Measurements from ENCODE around the gene AGK.
"Not testable (repeated sequence)": the region's sequence is repeated elsewhere in the genome, so short reads cannot be mapped to it uniquely, and the experiment has no call there.

Gene AGK

DNA sequence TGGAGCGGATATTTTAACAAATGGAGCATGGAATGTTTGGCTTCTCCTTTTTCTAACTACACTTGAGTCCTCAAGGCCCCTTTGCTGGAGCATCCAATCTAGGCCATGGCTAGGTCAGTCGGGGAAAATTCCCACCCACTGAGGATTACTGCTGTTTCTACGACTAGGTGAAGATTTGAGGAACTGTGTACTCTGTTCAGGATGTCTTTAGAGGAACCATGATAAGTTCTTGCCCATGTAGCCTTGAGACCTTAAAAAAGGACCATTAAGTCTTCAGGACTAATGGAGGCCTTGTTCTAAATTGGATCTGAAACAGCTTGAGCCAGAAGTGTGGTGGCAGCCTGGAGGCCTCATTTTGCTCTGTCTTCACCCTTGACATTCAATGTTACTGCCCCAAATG is 6.2 kb downstream of the AGK start:
- DNase-seq, result no peak

DNA sequence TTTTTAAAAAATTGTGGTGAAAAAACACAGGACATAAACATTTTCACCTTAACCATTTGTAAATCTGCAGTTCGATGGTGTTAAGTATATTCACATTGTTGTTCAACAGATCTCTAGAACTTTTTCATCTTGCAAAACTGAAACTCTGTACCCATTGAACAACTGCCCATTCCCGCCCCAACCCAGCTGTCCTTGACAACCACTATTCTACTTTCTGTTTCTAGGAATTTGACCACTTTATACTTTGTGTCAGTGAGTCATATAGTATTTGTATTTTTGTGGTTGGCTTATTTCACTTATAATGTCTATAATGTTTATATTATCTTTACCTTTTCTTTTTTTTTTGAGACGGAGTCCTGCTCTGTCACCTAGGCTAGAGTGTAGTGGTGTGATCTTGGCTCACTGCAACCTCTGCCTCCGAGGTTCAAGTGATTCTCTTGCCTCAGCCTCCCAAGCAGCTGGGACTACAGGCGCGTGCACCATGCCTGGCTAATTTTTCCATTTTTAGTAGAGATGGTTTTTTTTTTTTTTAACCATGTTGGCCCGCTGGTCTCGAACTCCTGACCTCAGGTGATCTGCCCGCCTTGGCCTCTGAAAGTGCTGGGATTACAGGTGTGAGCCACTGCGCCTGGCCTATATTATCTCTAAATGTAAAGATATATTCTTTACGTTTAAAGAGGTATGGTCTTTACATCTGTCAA is 6.8 kb downstream of the AGK start:
- not testable (repeated sequence) for DNase-seq

DNA sequence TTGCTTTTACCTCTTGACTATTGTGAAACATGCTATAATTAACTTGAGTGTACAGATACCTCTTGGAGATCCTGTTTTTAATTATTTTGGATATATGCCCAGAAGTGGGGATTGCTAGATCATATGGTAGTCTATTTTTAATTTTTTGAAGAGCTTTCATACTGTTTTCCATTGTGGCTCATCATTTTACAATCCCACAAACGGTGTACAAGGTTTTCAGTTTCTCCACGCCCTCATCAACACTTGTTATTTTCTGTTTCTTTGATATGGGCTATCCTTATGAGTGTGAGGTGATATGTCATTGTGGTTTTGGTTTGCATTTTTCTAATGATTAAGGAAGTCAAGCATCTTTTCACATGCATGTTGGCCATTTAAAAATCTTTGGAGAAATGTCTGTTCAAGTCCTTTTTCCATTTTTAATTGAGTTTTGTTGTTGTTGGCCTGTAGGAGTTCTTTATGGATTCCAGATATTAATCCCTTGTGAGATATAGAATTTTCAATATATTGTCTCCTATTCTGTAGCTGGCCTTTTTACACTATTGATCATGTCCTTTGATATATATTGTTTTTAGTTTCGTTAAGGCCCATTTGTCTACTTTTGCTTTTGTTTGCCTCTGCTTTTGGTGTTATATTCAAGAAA is 7.5 kb downstream of the AGK start:
- DNase-seq, result peak; percentile 64

DNA sequence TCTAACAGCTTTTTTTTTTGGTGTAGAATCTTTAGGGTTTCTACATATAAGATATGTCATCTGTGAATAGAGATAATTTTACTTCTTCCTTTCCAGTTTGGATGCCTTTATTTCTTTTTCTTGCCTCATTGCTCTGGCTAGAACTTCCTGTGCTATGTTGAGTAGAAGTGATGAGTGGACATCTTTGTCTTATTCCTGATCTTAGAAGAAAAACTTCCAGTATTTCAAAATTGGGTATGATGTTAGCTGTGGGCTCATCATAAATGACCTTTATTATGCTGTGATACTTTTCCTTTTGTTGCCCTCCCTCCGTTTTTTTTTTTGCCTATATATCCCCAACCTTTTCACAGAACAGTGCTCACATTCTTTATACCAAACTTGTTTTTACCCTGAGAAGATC is 8.8 kb downstream of the AGK start:
- no peak for DNase-seq

DNA sequence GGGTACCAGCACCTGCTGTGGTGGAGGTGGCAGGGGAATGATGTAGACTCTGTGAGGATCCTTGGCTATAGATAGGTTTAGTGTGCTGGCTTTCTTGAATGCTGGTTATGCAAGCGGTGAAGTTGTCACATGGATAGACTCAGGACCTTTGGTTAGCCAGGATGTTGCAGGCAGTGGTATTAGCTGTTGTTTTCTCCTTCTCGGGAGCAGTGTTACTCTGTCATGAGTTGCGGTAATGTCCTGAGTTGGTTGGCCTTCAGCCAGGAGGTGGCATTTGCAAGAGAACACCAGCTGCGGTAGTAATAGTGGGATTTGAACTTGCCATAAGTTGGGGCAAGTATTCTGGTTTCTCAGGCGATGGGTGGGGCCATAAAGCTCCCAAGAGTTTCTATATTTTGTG is 10.8 kb downstream of the AGK start:
- no peak for DNase-seq

DNA sequence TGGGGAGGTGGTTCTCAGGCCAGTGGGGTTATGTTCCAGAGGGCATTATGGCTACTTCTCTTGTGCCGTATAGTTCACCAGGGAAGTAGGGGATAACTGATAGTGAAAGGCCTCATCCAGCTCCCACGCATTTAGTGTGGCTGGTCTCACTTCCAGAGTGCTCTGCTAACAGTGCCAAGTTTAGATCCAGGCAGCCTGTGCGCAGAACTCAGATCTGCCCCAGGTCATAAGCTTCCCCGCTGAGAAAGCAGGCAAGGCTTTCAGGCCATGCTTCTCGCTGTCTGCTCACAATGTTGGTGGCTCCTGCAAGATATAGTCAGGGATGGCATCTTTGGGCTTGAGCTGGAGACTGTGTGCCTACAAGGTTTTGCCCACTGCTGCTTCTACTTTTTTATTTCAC is 11.3 kb downstream of the AGK start:
- no peak for DNase-seq

DNA sequence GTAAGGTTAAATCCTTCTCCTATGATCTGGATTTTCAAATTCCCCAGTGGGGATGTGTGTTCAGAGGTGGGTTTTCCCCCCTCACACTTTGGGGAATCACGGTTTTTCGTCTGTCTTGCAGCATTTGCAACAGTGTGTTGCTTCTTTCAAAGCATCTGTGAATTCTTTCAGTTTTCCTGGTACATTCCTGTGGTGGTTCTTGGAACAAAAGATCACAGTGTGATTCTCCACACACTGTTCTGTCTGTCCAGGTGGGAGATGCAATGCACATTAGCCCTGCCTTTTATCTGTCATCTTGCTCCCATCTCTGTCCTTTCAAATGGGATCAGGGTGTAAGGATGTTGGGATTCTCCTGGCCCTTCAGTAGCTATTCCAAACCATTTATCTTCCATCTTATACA is 11.8 kb downstream of the AGK start:
- DNase-seq, result no peak

DNA sequence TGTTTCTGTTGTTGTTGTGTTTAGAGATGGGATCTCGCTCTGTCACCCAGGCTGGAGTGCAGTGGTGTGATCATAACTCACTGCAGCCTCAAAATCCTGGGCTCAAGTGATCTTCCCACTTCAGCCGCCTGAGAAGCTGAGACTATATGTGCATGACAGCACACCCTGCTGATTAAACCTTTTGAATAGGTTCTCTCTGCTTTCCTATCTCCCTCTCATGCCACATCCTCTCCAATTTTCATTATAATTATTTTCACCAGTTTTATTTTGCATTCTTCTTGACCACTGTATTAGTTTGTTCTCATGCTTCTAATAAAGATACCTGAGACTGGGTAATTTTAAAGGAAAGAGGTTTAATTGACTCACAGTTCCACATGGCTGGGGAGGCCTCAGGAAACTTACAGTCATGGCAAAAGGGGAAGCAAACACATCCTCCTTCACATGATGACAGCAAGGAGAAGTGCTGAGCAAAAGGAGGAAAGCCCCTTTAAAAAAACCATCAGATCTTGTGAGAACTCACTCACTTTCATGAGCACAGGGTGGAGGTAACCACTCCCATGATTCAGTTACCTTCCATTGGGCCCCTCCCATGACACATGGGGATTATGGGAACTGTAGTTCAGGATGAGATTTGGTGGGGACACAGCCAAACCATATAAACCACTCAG is 12.9 kb downstream of the AGK start:
- DNase-seq, result no peak

DNA sequence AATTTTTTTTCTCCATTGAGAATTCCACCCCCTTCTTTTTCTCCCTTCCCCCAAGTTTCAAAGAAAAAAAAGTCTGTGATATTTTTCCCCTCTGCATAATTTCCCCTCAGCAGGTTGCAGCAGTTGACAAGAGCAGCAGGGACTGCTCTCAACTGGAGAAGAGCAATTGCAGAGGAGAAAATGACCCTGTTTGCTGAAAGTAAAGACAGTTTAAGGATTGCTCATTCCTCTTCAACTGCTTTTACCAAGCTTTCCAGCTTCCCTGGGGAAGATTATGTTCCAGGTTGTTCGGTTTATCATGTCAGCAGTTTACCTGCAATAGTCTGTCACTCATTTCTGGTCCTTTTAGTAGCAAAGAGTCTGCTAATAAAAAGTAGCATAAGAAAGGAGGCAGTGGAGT is 16.2 kb downstream of the AGK start:
- DNase-seq, result no peak

DNA sequence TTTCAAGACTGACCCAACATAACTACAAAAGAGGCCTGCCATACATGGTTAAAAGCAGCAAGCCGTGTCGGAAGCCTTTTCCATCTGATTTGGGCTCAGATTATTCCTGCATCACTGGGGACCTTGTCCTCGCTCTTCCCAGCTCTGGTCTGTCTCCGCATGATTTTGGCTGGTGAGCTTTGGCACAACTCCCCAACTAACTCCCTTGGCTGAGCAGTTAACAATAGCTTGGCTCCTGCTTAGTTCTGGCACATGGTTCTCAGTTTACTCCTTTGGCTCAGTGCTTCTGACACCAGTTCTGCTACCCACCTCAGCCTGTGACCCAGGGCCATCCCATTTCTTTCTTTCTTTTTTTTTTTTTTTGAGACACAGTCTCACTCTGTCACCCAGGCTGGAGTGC is 17.0 kb downstream of the AGK start:
- DNase-seq, result no peak

DNA sequence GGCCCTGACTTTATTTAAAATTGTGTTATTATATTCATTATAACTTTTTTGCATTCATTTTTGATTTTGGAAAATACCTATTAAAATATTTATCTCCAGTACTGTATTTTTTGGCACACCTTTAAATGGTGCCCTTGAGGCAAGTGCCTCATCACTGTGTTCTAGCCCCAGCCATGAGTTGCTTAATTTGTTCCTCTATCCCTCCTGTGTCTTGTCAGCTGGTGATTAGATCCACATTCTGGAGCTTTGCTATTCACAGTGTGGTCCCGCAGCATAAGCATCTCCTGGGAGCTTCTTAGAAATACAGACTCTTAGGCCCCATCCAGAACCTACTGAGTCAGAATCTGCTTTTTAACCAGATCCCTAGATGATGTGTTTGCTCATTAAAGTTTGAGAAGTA is 19.8 kb downstream of the AGK start:
- no peak for DNase-seq

DNA sequence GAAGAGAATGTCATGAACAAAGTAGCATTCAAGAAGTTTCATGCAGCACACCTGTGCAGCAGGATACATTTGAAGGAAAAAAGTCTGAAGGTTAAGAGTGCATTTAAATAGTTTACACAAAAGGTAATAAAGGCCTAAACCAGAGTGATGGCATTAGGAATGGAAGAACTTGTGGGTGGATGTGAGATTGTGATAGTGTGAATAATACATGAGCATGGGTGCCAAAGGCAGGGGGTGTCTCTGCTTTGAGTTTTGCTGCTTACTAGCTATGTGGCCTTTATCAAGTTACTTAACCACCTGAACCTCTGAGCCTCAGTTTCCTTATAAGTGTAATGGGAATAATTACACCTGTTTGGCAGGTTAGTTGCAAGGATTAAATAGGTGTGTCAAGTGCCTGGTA is 21.0 kb downstream of the AGK start:
- DNase-seq, result no peak

DNA sequence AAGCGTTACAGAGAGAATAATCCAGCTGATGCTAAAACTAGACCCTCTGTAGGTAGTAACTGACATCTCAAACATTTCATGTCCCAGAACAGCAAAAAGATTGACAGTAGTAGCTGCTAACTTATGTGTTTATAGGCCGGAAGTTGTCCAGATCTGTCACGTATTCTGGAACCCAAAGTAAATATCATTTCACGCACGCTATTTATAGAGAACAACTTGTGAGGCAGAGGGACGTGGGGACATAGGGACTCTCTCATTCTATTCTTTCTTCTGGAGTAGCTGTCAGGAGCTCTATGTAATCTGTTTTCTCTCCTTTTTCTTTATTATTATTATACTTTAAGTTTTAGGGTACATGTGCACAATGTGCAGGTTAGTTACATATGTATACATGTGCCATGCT is 22.3 kb downstream of the AGK start:
- no peak for DNase-seq

DNA sequence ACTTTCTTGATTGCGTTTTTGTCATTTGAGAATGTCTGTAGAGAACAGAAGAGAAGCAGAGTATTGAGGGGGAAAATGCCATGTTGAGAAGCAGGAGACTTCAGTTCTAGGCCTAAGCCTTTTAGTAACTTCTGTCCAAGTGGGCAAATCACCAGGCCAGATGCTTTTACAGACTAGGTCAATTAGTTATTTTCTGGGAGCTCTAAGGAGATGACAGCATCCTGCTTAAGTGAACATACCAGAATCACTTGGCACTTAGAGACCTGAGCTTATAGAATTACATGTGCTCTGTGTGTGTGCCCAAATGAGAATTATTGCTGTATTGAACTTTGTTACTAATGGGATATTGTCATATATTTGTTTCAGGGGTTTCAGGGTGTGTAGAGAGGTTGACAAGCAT is 24.0 kb downstream of the AGK start:
- no peak for DNase-seq

DNA sequence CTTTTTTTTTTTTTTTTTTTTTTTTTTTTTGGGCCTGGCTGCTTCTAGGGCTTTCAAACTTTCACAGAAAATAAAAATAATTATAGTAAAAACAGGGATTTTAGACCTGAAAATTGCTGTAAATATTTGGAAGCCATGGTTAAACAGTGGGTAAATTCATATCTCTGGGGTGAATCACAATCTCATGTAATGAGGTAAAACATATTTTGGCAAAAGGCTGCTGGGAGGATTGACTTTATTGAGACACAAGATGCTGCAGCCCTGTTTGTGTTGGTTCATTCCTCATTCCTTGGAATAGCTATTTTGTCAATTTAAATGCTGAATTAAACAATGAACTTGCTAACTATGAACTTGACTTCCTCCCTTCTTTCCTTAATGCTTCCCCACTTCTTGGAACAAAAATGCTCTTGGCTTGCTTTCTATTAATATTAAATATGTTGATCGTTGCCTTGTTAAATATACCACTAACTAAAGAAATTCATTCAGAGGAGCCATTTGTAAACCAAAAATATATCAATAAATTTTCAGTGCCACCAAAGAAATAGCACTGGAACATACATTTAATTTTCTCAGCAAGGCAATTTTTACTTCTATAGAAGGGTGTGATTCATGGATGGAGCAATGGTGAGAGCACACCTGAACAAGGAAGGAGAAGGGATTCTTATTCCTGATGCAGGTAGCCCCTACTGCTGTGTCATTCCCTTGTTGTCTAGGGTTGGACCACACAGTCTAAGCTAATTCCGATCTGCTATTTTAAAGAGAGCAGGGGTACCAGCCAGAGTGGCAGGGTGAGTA is 24.6 kb downstream of the AGK start:
- DNase-seq, result no peak

DNA sequence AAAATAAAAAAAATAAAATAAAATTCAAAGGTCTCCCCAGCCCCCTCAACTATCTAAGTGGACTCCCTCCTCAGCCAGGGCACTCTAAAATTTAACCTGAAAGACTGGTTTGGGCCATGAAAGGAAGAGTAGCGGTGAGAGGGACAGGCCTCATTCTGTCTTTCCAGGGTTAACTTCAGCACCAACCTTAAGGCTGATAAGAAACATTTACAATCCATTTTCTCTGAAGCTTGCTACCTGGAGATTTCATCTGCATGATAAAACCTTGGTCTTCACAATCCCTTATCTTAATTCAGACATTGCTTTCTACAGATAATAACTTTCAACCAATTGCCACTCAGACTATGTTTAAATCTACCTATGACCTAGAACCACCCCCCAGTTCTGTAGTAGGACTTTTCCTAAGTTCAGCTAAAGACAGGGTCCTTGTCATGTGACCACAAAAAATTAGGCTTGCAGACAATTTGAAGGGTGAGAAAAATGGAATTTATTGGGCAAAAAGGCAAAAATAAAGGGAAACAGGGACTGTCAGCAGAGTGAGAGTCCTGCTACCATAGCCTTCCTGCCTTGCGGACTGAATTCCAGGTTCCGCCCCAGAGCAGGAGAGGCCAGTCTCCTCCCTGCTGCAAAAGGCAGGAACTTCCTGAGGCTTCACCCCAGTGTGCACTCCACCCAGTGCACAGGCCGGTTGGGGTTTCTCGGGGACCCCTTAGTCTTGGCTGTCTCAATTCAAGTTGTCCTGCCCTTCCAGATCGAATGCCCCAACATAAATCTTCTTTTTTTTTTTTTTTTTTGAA is 26.0 kb downstream of the AGK start:
- no peak for DNase-seq

DNA sequence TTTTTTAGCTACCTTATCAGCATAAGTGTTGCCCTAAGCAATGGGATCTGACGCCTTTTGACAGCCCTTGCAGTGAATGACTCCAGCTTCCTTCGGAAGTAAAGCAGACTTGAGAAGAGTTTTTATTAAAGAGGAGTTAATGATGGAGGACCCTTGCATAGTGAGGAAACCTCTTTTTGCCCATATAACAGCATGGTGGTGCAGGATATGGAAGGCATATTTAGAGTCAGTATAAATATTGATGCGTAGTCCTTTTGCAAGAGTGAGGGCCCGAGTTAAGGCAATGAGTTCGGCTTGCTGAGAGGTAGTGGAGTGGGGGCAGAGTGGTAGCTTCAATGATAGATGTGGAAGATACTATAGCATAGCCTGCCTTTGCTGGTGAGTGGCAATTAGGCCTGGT is 28.7 kb downstream of the AGK start:
- DNase-seq, result not testable (repeated sequence)

DNA sequence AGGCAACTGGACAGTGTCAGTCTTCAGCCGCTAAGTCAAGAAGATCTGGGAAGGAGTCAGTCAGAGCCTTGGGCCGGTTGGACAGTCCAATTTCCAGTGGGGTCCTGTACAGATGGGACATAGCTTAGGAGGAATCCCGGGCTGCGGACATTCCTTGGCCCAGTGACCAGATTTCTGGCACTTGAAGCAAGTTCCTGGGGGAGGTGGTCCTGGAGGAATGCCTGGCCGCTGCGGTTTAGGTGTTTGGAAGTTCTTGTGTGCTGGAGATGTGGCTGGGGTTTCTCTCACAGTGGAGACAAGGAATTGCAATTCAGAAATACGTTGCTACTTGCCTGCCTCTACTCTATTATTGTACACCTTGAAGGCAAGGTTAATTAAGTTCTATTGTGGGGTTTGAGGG is 30.9 kb downstream of the AGK start:
- DNase-seq, result not testable (repeated sequence)

DNA sequence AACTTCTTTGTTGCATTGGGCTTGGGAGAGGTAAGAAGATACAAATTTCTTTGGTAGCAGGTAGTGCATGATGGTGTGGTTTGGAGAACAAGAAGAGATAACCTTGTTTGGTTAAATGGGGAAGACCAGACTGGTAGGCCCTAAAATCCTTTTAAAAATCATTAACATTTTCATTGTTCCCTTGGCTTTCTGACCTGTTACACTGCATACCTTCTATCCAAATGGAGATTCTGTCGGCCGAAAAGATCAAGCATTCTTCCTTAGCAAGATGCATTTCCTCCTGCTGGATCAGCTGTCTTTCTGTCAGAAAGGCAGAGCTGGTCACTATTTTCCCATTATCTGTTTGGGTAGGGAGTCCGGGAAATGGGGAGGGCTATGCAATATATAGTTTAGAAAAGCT is 33.7 kb downstream of the AGK start:
- no peak for DNase-seq

DNA sequence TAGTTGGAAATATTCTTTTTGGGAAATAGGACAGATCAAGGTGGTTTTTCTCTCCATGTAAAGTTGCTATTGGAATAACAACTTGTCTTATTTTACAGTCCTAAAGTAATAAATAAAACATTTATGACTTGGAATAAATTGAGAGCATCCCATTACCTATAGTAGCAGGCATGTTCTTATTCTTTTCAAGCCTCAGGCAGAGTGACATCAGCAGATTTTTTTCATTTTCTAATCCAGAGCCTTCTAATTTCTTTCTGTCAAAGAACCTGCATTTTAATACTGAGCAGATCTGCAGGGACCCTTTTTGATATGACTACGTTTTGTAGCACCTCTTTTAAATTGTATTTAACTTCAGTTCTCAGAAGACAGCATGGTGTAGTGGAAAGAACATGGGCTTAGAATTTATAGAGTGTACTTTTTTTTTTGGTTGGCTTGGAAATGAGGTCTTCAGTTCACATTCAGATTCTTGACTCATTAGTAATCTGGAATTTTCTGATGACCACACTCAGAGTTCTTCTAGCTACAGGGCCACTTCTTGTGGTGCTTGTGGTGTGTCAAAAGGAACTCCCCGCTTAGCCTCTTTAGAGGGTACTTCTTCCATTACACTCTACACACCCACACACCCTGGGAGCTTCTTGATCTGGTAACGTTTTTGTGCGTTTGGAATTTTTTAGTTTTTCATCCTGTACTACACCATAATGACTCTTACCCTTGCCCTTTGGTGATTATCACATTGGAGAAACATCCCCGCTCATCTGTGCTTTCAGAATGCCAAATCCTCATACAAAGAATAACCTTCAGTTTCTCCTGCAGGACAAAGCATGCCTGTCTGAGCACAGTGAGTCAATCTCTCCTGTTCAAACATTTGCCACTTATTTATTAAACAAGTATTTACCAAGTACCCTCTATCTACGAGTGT is 34.6 kb downstream of the AGK start:
- peak; percentile 17 for DNase-seq

DNA sequence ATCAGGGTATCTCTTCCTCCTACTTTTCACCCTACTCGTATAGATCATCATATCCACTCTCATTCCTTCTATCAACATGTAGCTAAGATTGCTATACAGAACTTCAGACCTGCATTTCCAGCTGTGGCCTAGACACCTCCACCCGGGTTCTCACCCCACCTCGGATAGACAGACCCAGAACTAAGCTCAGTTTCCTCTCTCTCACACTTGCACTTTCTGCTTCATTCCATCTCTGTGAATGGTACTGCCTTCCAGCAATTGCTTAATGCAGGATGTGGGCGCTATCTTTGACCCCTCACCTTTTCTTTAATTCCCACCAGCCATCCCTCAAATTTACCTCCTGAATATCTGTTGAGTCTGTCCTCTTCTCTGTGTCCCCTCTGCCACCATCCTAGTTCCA is 35.7 kb downstream of the AGK start:
- no peak for DNase-seq

DNA sequence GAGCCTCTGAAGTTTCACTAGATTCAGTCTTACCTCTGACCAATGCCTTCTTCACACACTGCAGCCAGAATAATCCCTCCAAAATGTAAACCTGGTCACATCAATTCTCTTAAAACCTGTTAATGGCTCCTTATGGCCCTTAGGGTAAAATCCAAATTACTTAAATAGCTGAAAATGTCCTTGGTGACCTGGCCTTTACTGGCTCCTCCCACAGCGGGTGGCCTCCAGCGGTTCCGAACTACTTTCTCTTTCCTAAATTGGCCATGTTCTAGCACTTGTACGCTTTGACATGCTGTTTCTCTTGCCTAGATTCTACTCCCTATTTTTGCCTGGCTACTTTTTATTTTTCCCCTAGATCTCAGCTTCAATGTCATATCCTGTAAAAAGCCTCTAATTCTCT is 36.1 kb downstream of the AGK start:
- no peak for DNase-seq

Measured in DMS79 (cell line).